ENCODE data around the gene TOM1L1. TPM values are rescaled to one million over a fixed set of nuclear protein-coding genes. Genes with fewer than 3 reads are reported as not detected.

TOM1L1 gene
- total RNA-seq, 2 experiments from 2014 or later: 1.2 to 1.3 TPM

DNA sequence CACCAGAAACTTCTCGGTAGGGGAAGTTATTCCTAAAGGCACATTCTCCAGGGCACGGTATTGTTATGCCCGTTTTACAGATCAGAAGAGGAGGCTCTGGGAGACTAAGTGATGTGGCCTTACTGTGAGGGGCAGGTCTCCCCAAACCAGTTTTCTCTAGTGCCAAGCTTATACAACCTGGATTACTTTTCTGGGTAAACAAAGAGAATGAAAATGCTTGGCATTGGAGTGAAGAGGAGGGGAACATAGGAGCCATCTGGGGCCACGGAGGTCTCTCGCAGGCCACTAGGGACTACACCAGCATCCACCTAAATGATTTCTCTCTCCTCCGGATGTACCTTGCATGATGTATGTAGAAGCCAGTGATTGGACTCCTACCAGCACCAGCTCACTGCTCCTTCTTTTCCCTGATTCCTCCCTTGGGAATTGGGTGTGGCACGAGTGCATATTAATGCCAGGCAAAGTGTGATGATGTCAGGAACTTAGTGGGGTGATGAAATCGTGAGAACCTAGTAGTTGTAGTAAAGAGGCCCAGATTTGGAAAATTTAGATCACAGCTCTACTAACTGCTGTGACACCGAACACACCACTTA lies 674 bp downstream of the TOM1L1 start:
- H3K36me3 Mint-ChIP-seq (ENCODE audit: low read depth): no peaks in the 10 kb centered on the region
- H3K4me3 Mint-ChIP-seq: peak overlapping the region; percentile 39
- CTCF ChIA-PET: interaction anchor here (0.9 kb wide), 1 partner anchor 51 kb away, joined by 3 read pairs; no protein-coding TSS in a partner anchor

GRCh38 chr17:54902017-54902416 lies 1.4 kb downstream of the TOM1L1 start:
- H3K36me3 Mint-ChIP-seq (ENCODE audit: low read depth): no peaks in the 10 kb centered on the region
- no peak overlapping the region for H3K27ac Mint-ChIP-seq
- no peak overlapping the region for H3K4me3 Mint-ChIP-seq
- CTCF ChIA-PET: interaction anchor here (0.9 kb wide), 1 partner anchor 52 kb away, joined by 3 read pairs; no protein-coding TSS in a partner anchor
- intact Hi-C loops (cut with micrococcal nuclease): no loop called here
- peaks cover 8% of the 10 kb centered on the region for H3K4me1 Mint-ChIP-seq (ENCODE audit: low read depth)
- no peak for DNase-seq
- H3K27me3 Mint-ChIP-seq (ENCODE audit: low read depth): peaks cover 31% of the 10 kb centered on the region
- H3K9me3 Mint-ChIP-seq: no peaks in the 10 kb centered on the region

More for the DNA sequence above, 674 bp downstream of the TOM1L1 start:
- Mint-ChIP-seq H3K9me3 (no peaks in the 10 kb centered on the region), H3K27ac (no peak overlapping the region), H3K27me3 (ENCODE audit: low read depth) (peaks cover 36% of the 10 kb centered on the region), H3K4me1 (ENCODE audit: low read depth) (peaks cover 8% of the 10 kb centered on the region)
- no peak for DNase-seq
- intact Hi-C loops (cut with micrococcal nuclease): no loop called here

DNA sequence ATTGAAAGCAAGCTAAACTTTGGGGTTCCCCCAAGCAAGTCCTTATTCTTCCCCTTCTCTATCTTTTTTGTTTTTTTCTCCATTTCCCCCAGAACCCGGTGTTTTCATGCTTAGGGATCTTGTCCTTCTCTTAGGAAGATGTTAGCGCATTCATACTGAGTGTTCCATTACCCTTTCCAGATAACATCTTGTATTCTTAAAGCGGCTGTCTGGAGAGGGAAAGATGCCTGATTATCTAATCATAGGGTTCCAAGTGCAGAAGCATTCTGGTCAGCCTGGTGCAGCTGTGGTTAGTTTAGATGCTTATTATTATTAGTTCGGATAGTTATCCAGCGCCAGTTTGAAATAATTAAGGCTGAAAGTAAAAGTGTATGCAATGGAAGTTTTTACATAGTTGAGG lies 2.0 kb downstream of the TOM1L1 start:
- CTCF ChIA-PET: no interaction called here

DNA sequence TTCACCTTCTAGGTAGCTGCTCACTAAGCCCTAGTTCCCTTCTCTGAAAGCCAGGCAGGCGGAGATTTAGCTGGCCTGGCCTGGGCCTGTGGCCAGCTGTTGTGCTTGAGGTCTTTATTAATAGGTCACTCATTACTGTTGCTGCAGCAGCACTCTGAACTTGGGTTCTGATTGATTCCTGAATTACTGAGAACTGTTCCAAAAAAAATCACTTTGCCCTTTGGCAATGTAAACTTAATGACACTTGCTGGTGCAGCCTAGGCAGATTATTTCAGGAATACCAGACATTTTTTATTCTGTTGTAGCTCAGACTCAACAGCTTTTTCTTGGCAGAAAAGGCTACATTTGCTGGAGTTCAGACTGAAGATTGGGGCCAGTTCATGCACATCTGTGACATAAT lies 2.7 kb downstream of the TOM1L1 start:
- H3K27me3 Mint-ChIP-seq (ENCODE audit: low read depth): peaks cover 28% of the 10 kb centered on the region
- CTCF ChIA-PET: no interaction called here
- intact Hi-C loops (cut with micrococcal nuclease): no loop called here

More for the DNA sequence above, 2.0 kb downstream of the TOM1L1 start:
- peaks cover 8% of the 10 kb centered on the region for H3K4me1 Mint-ChIP-seq (ENCODE audit: low read depth)
- no peak overlapping the region for H3K27ac Mint-ChIP-seq
- peaks cover 30% of the 10 kb centered on the region for H3K27me3 Mint-ChIP-seq (ENCODE audit: low read depth)
- DNase-seq: no peak
- no peak overlapping the region for H3K4me3 Mint-ChIP-seq
- intact Hi-C loops (cut with micrococcal nuclease): no loop called here
- H3K9me3 Mint-ChIP-seq: no peaks in the 10 kb centered on the region
- H3K36me3 Mint-ChIP-seq (ENCODE audit: low read depth): no peaks in the 10 kb centered on the region

DNA sequence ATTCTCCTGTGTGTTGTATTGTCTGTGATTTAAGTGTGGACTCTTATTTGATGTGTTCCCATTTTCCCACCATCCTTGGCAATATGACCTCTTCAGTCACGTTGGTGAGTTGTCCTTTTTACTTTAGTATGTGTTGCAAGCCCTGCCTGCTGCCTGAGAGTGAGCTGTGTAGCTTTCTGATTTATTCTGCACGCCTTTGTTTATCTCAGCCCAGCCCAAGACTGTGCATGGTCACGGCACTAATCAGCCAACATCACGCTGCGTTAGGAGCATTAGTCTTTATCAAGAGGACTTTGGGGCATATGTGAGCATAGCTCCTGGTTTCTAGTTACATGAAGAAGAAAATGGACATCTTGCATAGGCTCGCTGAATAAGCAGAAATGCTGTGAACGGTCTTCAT lies 6.0 kb downstream of the TOM1L1 start:
- CTCF ChIA-PET: no interaction called here
- Mint-ChIP-seq H3K27me3 (ENCODE audit: low read depth) (peaks cover 4% of the 10 kb centered on the region), H3K4me3 (no peak overlapping the region), H3K9me3 (no peaks in the 10 kb centered on the region), H3K4me1 (ENCODE audit: low read depth) (no peaks in the 10 kb centered on the region), H3K36me3 (ENCODE audit: low read depth) (no peaks in the 10 kb centered on the region), H3K27ac (no peak overlapping the region)
- intact Hi-C loops (cut with micrococcal nuclease): no loop called here
- DNase-seq: no peak

More for the DNA sequence above, 2.7 kb downstream of the TOM1L1 start:
- no peak overlapping the region for H3K4me3 Mint-ChIP-seq
- peaks cover 8% of the 10 kb centered on the region for H3K4me1 Mint-ChIP-seq (ENCODE audit: low read depth)
- DNase-seq: no peak
- H3K36me3 Mint-ChIP-seq (ENCODE audit: low read depth): no peaks in the 10 kb centered on the region
- no peak overlapping the region for H3K27ac Mint-ChIP-seq
- H3K9me3 Mint-ChIP-seq: no peaks in the 10 kb centered on the region

GRCh38 chr17:54907376-54907775 lies 6.7 kb downstream of the TOM1L1 start:
- intact Hi-C loops (cut with micrococcal nuclease): no loop called here
- no peaks in the 10 kb centered on the region for H3K9me3 Mint-ChIP-seq
- H3K27ac Mint-ChIP-seq: no peak overlapping the region
- no peaks in the 10 kb centered on the region for H3K27me3 Mint-ChIP-seq (ENCODE audit: low read depth)
- CTCF ChIA-PET: no interaction called here
- no peak overlapping the region for H3K4me3 Mint-ChIP-seq
- no peaks in the 10 kb centered on the region for H3K4me1 Mint-ChIP-seq (ENCODE audit: low read depth)
- no peak for DNase-seq
- no peaks in the 10 kb centered on the region for H3K36me3 Mint-ChIP-seq (ENCODE audit: low read depth)

GRCh38 chr17:54909766-54910165 lies 9.1 kb downstream of the TOM1L1 start:
- no peaks in the 10 kb centered on the region for H3K9me3 Mint-ChIP-seq
- H3K36me3 Mint-ChIP-seq (ENCODE audit: low read depth): no peaks in the 10 kb centered on the region
- no peak overlapping the region for H3K27ac Mint-ChIP-seq
- no peaks in the 10 kb centered on the region for H3K27me3 Mint-ChIP-seq (ENCODE audit: low read depth)
- no peak for DNase-seq
- H3K4me1 Mint-ChIP-seq (ENCODE audit: low read depth): no peaks in the 10 kb centered on the region
- H3K4me3 Mint-ChIP-seq: no peak overlapping the region
- intact Hi-C loops (cut with micrococcal nuclease): no loop called here
- CTCF ChIA-PET: no interaction called here

GRCh38 chr17:54916721-54917120 lies 16.1 kb downstream of the TOM1L1 start:
- Mint-ChIP-seq H3K27ac (no peak overlapping the region), H3K27me3 (ENCODE audit: low read depth) (no peaks in the 10 kb centered on the region), H3K4me1 (ENCODE audit: low read depth) (no peaks in the 10 kb centered on the region), H3K36me3 (ENCODE audit: low read depth) (no peaks in the 10 kb centered on the region), H3K4me3 (no peak overlapping the region), H3K9me3 (peaks cover 9% of the 10 kb centered on the region)
- DNase-seq: no peak
- CTCF ChIA-PET: no interaction called here
- intact Hi-C loops (cut with micrococcal nuclease): no loop called here

DNA sequence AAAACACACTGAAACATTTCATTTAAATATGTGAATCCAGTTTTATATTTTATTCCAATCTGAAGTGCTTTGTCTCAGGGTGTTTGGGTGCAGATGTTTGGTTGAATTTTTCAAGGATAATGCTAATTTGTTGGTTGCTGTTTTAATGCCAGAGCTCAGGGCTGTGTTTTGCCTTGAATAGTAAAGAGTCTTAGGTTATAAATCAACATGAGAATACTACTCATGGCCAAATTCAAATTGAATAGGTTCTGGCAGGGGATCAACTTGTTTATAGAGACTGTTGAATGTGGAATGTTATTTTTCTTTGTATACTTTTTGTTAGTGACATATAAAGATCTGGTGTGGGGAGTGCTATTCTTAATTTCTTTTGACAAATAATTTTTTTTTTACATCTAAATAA lies 18.8 kb downstream of the TOM1L1 start:
- intact Hi-C loops (cut with micrococcal nuclease): no loop called here
- no peaks in the 10 kb centered on the region for H3K4me1 Mint-ChIP-seq (ENCODE audit: low read depth)
- no peak overlapping the region for H3K27ac Mint-ChIP-seq
- CTCF ChIA-PET: no interaction called here
- peaks cover 9% of the 10 kb centered on the region for H3K9me3 Mint-ChIP-seq
- DNase-seq: no peak
- H3K4me3 Mint-ChIP-seq: no peak overlapping the region
- no peaks in the 10 kb centered on the region for H3K27me3 Mint-ChIP-seq (ENCODE audit: low read depth)
- no peaks in the 10 kb centered on the region for H3K36me3 Mint-ChIP-seq (ENCODE audit: low read depth)

DNA sequence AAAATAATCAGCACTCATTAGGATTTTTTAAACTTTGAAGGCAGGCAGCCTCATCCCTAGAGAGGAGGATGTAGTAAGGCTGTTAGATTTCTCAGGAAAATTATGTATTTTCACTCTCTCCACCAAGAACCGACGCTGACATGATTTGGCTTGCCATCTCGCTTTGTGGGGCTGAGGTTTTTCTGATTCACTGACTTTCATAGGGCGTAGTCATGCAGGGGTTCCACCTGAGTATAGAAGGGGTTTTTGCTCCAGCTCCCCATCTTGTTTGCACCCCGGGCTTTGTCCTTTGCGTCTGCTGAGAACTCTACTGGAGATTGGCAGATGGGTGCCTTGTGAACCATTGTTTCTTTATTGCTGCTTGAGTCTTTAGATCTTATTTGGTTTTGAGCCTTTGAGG lies 20.2 kb downstream of the TOM1L1 start:
- no peaks in the 10 kb centered on the region for H3K27me3 Mint-ChIP-seq (ENCODE audit: low read depth)
- intact Hi-C loops (cut with micrococcal nuclease): no loop called here
- H3K36me3 Mint-ChIP-seq (ENCODE audit: low read depth): no peaks in the 10 kb centered on the region

GRCh38 chr17:54924405-54924804 lies 23.8 kb downstream of the TOM1L1 start:
- intact Hi-C loops (cut with micrococcal nuclease): no loop called here
- no peaks in the 10 kb centered on the region for H3K4me1 Mint-ChIP-seq (ENCODE audit: low read depth)
- CTCF ChIA-PET: no interaction called here
- H3K4me3 Mint-ChIP-seq: no peak overlapping the region
- H3K27me3 Mint-ChIP-seq (ENCODE audit: low read depth): peaks cover 5% of the 10 kb centered on the region
- no peak for DNase-seq
- no peak overlapping the region for H3K27ac Mint-ChIP-seq
- no peaks in the 10 kb centered on the region for H3K36me3 Mint-ChIP-seq (ENCODE audit: low read depth)
- H3K9me3 Mint-ChIP-seq: no peaks in the 10 kb centered on the region

More for the DNA sequence above, 20.2 kb downstream of the TOM1L1 start:
- no peak overlapping the region for H3K27ac Mint-ChIP-seq
- no peak overlapping the region for H3K4me3 Mint-ChIP-seq
- peaks cover 9% of the 10 kb centered on the region for H3K9me3 Mint-ChIP-seq
- CTCF ChIA-PET: no interaction called here
- no peaks in the 10 kb centered on the region for H3K4me1 Mint-ChIP-seq (ENCODE audit: low read depth)
- DNase-seq: no peak

DNA sequence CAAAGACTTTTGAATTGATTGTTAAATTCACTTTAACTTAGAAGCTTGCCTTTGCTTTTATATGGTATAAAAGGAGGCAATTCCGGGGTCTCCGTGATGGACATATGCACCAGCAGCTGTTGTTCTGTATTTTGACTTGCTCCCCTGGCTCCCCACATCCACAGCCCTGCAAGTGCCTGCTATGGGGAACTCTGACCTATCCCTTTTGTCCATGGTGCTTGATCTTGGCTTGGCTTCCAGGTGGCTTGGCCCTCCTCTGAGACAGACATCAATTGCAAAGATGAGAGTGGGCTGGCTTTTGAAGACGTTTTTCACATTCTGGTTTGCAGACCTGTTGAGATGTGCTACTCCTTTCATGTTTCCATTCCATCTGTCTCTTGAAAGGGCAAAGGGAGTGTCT lies 26.9 kb downstream of the TOM1L1 start:
- Mint-ChIP-seq H3K4me3 (no peak overlapping the region), H3K27me3 (ENCODE audit: low read depth) (peaks cover 5% of the 10 kb centered on the region), H3K36me3 (ENCODE audit: low read depth) (no peaks in the 10 kb centered on the region), H3K9me3 (no peaks in the 10 kb centered on the region), H3K4me1 (ENCODE audit: low read depth) (no peaks in the 10 kb centered on the region), H3K27ac (no peak overlapping the region)
- intact Hi-C loops (cut with micrococcal nuclease): no loop called here
- CTCF ChIA-PET: no interaction called here
- no peak for DNase-seq

DNA sequence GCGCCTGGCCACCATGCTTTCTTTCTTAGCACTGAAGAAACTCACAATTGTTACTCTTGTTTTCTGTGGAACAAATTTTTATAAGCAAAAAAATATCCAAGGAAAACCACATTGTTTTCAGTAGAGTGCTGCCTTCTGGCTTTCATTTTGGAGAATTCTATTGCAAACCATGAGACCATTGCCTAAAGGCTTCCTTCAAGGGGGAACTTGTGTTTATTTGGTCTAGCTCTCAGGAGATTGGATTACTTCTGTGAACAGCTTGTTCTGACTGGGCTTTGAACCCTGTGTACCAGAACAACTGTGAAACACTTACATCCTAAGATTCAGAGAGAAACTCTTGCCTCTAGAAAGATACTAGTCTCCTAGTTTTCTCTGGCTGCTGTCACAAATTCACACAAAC lies 32.1 kb downstream of the TOM1L1 start:
- intact Hi-C loops (cut with micrococcal nuclease): no loop called here
- CTCF ChIA-PET: no interaction called here
- no peaks in the 10 kb centered on the region for H3K4me1 Mint-ChIP-seq (ENCODE audit: low read depth)
- no peak for DNase-seq
- no peak overlapping the region for H3K27ac Mint-ChIP-seq
- no peak overlapping the region for H3K4me3 Mint-ChIP-seq
- H3K9me3 Mint-ChIP-seq: no peaks in the 10 kb centered on the region
- H3K36me3 Mint-ChIP-seq (ENCODE audit: low read depth): no peaks in the 10 kb centered on the region
- H3K27me3 Mint-ChIP-seq (ENCODE audit: low read depth): peaks cover 5% of the 10 kb centered on the region

All from activated naive CD4-positive, alpha-beta T cell treated with anti-CD3 and anti-CD28 coated beads for 36 hours (primary cell).